ENCODE data around the gene C2CD2. TPM values are rescaled to one million over a fixed set of nuclear protein-coding genes. Genes with fewer than 3 reads are reported as not detected.

C2CD2 gene
- total and polyA plus RNA-seq, 10 of the 15 experiments (the other 5 are each of a cell fraction or from before 2014, with no cell fraction given) = 2.2 to 30.9 (median 9.9) TPM

- peak; percentile 67 for TF ChIP-seq SKIL (IDR thresholded peaks at IDR 0.05; ENCODE audit: low read depth, poor library complexity, severe bottlenecking)
- no peak for TF ChIP-seq RBBP5 (conservative IDR thresholded peaks at IDR 0.05)
- TF ChIP-seq DPF2 (IDR thresholded peaks at IDR 0.05) = peak; percentile 86
- TF ChIP-seq TAF1 (IDR thresholded peaks at IDR 0.05; ENCODE audit: borderline replicate concordance, low read depth, low read length) = no peak
- no peak for TF ChIP-seq PAX8 (IDR thresholded peaks at IDR 0.05)
- no peak for TF ChIP-seq CHD4 (IDR thresholded peaks at IDR 0.05)
- TF ChIP-seq NBN (IDR thresholded peaks at IDR 0.05) = peak; percentile 77
- 0 out of 2 replicates have a peak, but pooled peaks have one; percentile 21 for TF ChIP-seq TCF3 (IDR thresholded peaks at IDR 0.05; ENCODE audit: borderline replicate concordance, insufficient read depth, low read depth, low read length)
- no peak for TF ChIP-seq E2F8 (IDR thresholded peaks at IDR 0.05; ENCODE audit: low read depth, partially characterized antibody)
- TF ChIP-seq POLR2AphosphoS2 (IDR thresholded peaks at IDR 0.05; ENCODE audit: low read depth, low read length) = no peak
- no peak for TF ChIP-seq IRF5 (IDR thresholded peaks at IDR 0.05; ENCODE audit: borderline replicate concordance)
- TF ChIP-seq SMARCA5 (IDR thresholded peaks at IDR 0.05) = no peak
- 0 out of 2 replicates have a peak, but pooled peaks have one; percentile 20 for TF ChIP-seq CBFB (IDR thresholded peaks at IDR 0.05; ENCODE audit: low read depth)
- TF ChIP-seq EP300 (IDR thresholded peaks at IDR 0.05; ENCODE audit: borderline replicate concordance in 1 of 2, control insufficient read depth in 1 of 2, low read depth in 2 of 2, low read length in 2 of 2) = peak; percentile 80 to 85; a peak in 3 of 4 replicates
- peak; percentile 84 to 89 for TF ChIP-seq IKZF2 (IDR thresholded peaks at IDR 0.05)
- 0 out of 2 replicates have a peak, but pooled peaks have one; percentile 27 for TF ChIP-seq NKRF (conservative IDR thresholded peaks at IDR 0.05)
- peak; percentile 96 for TF ChIP-seq JUNB (IDR thresholded peaks at IDR 0.05)
- peak; percentile 46 for TF ChIP-seq RAD51 (IDR thresholded peaks at IDR 0.05)
- 0 out of 2 replicates have a peak, but pooled peaks have one; percentile 48 for TF ChIP-seq ZNF24 (IDR thresholded peaks at IDR 0.05)
- no peak for TF ChIP-seq HCFC1 (IDR thresholded peaks at IDR 0.05; ENCODE audit: low read length)
- peak; percentile 54; the same call in 1 of the 2 replicates for TF ChIP-seq PAX5 (IDR thresholded peaks at IDR 0.05; ENCODE audit: borderline replicate concordance, low read depth, low read length)
These were observed 48.7 kb upstream of the C2CD2 start (continued) for GRCh38 chr21:42002421-42002958.

Data from GM12878 (cell line).